HG02938 (cell line): ENCODE data around the gene MARCHF11.

Experiments
- ATAC-seq: cut with Tn5 transposase; IDR thresholded peaks from one replicate; pipeline ENCODE4 v1.9.1; 2021; ENCODE audit warnings: mild to moderate bottlenecking, moderate library complexity; ENCODE audit not compliant: unreplicated experiment

The MARCHF11 gene

DNA sequence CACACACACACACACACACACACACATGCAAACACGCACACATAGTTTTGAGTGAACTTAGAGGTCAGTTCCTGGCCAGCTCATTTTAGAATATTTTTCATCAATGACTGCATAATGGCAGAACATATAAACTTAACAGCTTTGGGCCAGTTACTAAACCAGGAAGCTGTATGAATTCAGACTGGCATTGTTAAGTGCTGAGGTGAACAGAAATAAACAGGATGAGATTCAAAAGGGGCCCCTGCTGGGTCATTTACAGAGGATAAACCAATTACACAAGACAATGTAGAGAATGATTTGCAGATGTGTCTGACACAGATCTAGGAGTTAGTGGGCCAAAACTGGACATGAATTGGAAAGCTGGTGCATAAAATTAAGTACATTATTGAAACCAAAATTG, 44.6 kb downstream of the MARCHF11 start:
- ATAC-seq: no peak

DNA sequence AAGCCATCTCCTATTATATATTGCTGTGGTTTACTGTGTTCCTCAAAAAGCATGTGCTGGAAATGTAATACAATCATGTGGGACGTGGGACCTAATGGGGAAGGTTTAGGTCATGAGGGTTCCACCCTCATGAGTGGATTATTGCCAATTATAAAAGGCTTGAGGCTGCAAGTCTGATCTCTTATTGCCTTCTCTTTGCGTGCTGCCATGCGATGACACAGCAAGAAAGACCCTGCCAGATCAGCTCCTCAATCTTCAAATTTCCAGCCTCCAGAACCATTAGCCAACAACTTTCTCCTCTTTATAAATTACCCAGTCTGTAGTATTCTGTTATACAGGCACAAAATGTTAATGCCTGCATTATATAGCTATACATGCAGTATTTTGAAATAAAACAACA, 45.4 kb downstream of the MARCHF11 start:
- ATAC-seq: no peak

- no peak for ATAC-seq
Observed at GRCh38 chr5:16131878-16132277, 47.7 kb downstream of the MARCHF11 start.

- no peak for ATAC-seq
Observed at GRCh38 chr5:16128944-16129343, 50.6 kb downstream of the MARCHF11 start.

DNA sequence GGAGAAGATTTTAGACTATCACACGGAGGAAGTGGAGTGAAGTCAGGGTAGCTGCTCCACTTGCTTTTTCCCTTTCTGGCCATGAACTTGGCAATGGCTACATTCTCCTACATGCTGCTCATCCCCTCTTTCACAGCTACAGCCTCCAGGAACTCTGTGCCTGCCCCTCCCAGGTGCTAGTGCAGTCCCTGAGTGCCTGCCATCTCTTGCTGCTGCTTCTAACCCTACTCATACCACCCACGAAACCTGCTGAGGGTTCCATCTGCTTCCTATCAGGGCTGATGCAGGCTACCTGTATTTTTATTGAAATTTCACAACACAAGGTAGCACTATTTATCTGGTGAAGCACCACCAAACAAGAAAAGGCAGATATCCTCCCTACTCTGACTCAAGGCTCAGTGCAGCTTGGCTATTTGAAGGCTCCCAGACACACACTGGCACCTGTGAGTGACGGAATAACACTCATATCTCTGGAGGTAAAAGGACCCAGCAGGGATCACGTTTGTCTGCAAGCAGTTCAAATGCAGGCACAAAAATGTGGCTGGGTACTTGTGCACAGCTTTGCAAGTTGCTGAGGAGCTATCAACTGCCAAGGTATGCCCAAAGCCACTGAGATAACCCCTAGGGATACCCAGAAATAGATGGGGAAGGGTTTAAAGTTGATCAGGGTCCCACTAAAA, 51.6 kb downstream of the MARCHF11 start:
- no peak for ATAC-seq

- ATAC-seq: no peak
Observed at GRCh38 chr5:16120579-16120978, 59.0 kb downstream of the MARCHF11 start.

GRCh38 chr5:16119790-16120189, 59.8 kb downstream of the MARCHF11 start:
- ATAC-seq: no peak

DNA sequence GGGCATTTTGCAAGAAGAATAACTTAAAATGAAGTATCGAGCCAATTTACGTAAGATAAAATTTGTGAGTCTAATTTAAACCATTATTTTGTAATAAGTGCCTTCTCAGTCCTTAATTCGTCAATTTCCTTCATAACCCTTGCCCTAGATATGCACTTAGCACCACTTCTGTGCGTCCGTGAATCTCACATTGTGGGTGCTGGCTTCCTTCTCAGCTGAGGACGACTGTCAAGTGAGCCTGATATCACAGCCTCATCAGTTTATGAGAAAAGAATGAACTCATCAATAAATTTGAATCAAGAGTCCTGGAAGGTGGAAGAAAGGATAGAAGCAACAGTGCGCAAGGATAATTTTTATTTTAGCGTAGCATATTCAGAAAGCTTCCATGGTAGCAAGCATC, 64.5 kb downstream of the MARCHF11 start:
- no peak for ATAC-seq

DNA sequence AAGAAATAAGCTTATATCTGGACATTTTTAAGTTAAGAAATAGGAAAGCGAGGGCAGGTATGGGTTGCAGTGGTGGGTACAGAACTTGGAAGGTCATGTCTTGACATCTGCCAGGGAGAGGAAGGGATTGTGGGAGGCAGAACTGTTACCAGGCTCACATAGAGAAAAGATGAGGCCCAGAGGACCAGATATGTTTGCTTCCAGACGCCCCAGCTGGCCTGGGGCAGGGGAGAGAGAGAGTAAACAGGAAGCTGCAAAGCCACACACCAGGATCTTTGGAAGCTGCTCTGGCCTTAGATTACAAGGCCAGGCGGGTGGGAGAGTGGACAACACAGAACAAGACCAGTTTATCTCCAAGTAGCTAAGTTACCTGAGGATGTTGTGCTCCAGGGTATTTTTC, 71.2 kb downstream of the MARCHF11 start:
- no peak for ATAC-seq

GRCh38 chr5:16104961-16105360, 74.6 kb downstream of the MARCHF11 start:
- ATAC-seq: no peak

GRCh38 chr5:16095612-16096011, 84.0 kb downstream of the MARCHF11 start:
- ATAC-seq: no peak

DNA sequence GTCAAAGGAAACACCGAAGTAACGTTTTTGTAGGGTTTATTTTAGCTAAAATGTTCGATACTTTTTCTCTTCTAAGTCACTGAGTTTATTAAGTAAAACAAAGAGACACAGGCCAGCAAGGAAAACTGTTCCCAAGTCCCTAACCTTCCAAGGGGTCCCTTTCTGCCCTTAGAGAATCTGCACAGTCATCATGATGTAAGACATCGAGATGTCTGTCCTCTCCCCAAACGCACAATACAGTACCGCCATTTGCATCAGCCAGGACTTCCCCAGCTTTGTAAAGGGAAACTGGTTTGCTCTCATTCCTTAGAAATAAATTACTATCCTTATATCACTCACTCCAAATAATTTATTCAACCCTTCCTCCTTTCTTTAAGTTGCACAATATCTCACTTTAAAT, 89.3 kb downstream of the MARCHF11 start:
- ATAC-seq: no peak

DNA sequence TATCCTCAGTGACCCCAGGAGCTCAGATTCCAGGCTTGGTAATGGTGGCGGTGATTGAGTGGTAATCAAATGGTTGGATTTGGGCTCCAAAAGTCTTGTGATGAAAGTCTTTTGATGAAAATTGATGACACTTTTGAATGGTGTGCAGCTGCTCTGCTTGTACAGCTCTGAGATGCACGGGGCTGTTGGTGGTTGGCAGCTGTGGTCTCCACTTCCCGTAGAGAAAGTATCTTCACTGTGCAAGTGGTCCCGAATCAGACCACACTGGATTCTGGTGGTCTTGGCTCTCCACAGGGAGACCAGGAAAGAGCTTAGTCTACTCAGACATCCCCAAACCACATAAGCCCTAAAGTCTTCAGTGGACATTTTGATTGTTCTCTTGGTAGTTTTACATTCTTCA, 96.6 kb downstream of the MARCHF11 start:
- no peak for ATAC-seq

GRCh38 chr5:16082053-16082452, 97.5 kb downstream of the MARCHF11 start:
- ATAC-seq: no peak

GRCh38 chr5:16081376-16081955, 98.1 kb downstream of the MARCHF11 start:
- no peak for ATAC-seq

- ATAC-seq: no peak
Observed at GRCh38 chr5:16076657-16077056, 102.9 kb downstream of the MARCHF11 start.

GRCh38 chr5:16074358-16074757, 105.2 kb downstream of the MARCHF11 start:
- ATAC-seq: no peak

GRCh38 chr5:16072616-16073015, 107.0 kb downstream of the MARCHF11 start:
- ATAC-seq: no peak

DNA sequence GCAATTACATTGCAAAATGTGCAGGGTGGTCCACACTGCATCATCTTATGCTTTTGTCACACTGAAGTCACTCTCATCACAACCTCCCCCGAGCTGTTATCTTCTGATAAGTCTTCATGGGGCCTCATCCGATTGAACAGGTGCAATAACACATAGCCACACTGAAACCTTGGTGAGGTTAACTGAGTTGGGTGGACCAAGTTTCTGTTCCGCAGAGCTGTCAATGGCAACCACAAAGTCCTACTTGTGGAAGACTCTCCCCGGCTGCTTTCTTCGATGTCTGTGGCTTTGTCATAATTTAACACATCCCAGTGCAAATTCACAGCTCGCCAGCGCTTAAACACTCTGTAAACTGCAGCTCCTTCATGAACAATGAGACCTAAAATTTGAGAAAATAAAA, 112.2 kb downstream of the MARCHF11 start:
- ATAC-seq: no peak

- no peak for ATAC-seq
Observed at GRCh38 chr5:16066810-16067209, 112.8 kb downstream of the MARCHF11 start.

- ATAC-seq: no peak
Observed at GRCh38 chr5:16066320-16066719, 113.3 kb downstream of the MARCHF11 start.

- no peak for ATAC-seq
Observed at GRCh38 chr5:16065831-16066230, 113.8 kb downstream of the MARCHF11 start.
